ENCODE results near the gene ROPN1B. TPM values are rescaled to one million over a fixed set of nuclear protein-coding genes. Genes with fewer than 3 reads are reported as not detected.
A peak's percentile ranks its signal among the peaks of the same experiment; 100 is the strongest.

The ROPN1B gene
- total and polyA plus RNA-seq, 8 donors = 0.13 to 0.31 TPM; not detected in 6

DNA sequence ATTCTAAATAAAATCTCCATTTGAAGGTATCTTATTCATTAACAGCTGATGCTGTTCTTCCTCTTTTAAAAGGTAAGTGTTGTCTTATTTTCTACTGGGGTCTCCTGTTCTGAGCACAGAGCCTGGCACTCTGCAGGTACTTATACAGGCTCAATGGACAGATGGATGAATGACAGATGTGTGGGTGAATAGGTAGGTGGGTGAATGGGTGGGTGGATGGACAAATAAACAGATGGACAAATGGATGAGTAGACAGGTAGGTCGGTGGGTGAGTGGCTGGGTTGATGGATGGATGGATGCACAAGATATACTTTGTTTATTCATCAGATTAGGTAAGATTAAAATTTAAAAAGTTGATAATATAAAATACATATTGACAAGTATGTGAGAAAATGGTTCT, 61.5 kb downstream of the ROPN1B start:
- TF ChIP-seq EP300 (IDR thresholded peaks at IDR 0.05) (no peak), POLR2A (IDR thresholded peaks at IDR 0.05) (no peak), POLR2AphosphoS5 (IDR thresholded peaks at IDR 0.05) (no peak)
- TF ChIP-seq, protein P1, sequence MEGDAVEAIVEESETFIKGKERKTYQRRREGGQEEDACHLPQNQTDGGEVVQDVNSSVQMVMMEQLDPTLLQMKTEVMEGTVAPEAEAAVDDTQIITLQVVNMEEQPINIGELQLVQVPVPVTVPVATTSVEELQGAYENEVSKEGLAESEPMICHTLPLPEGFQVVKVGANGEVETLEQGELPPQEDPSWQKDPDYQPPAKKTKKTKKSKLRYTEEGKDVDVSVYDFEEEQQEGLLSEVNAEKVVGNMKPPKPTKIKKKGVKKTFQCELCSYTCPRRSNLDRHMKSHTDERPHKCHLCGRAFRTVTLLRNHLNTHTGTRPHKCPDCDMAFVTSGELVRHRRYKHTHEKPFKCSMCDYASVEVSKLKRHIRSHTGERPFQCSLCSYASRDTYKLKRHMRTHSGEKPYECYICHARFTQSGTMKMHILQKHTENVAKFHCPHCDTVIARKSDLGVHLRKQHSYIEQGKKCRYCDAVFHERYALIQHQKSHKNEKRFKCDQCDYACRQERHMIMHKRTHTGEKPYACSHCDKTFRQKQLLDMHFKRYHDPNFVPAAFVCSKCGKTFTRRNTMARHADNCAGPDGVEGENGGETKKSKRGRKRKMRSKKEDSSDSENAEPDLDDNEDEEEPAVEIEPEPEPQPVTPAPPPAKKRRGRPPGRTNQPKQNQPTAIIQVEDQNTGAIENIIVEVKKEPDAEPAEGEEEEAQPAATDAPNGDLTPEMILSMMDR (IDR thresholded peaks at IDR 0.05) = no peak
- no peaks in the 10 kb centered on the region for H3K4me1 ChIP-seq
- DNase-seq = peak in 1 of 2 donors; percentile 8
- H3K9me3 ChIP-seq = peaks cover 4 to 16% (median 12%) of the 10 kb centered on the region in 4 donors
- no peak overlapping the region for H3K27ac ChIP-seq
- no peak overlapping the region for H3K4me3 ChIP-seq
- no peaks in the 10 kb centered on the region for H3K27me3 ChIP-seq
- intact Hi-C loops (cut with DNase I; ENCODE audit: low total_unique reads) = no loop called here
- H3K36me3 ChIP-seq = peaks cover 8 to 78% (median 58%) of the 10 kb centered on the region in 4 donors
- 42 to 68% (median 46%) methylated on average over 1 of the region's 1 CpG for WGBS, 5 donors

DNA sequence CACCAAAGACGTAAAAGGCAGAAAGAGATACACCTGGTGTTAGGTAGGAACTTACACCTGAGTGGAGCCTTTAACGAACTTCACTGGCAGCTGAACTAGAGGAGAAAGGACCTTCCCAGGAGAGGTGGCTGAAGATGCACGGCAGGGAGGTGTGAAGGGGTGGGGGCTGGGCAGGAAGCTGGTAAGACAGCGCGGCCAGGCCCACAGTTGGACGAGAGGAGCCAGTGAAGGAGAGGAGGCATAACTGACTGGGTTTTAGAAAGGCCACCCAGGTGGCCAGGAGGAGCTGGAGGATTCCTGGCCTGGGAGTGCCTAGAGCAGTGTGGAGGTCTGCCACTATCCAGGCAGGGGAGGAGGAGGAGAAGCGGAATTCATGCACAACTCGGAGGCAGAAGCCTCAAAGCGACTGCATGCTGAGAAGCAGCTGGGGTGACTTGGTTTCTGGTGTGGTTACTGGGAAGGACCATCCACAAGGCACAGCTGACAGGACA, 63.0 kb downstream of the ROPN1B start:
- 74 to 84% (median 79%) methylated on average over 9 of the region's 9 CpGs for WGBS, 5 donors
- Histone ChIP-seq H3K36me3 (peaks cover 0 to 65% (median 46%) of the 10 kb centered on the region in 4 donors), H3K4me1 (no peaks in the 10 kb centered on the region), H3K4me3 (no peak overlapping the region), H3K9me3 (peaks cover 4 to 16% (median 12%) of the 10 kb centered on the region in 4 donors), H3K27me3 (no peaks in the 10 kb centered on the region), H3K27ac (no peak overlapping the region)
- no peak for TF ChIP-seq EP300 (IDR thresholded peaks at IDR 0.05)
- TF ChIP-seq, protein P1 (IDR thresholded peaks at IDR 0.05) = no peak
- no peak for TF ChIP-seq POLR2AphosphoS5 (IDR thresholded peaks at IDR 0.05)
- no peak for TF ChIP-seq POLR2A (IDR thresholded peaks at IDR 0.05)
- DNase-seq = peak in 1 of 2 donors; percentile 19
- intact Hi-C loops (cut with DNase I; ENCODE audit: low total_unique reads) = no loop called here

Small RNAs within 50 kb of the gene (small RNA-seq; reads per million reads assigned to genes)
- gene AC092903.1 = 0 reads per million in 4 donors

Other genes with a start within 250 kb of the ROPN1B start
- gene SLC41A3, start 114.9 kb downstream of the ROPN1B start, total RNA-seq = 10 to 100 TPM; 27.7 to 81.7 (median 43.6) TPM
- gene SLC41A3, start 114.9 kb downstream of the ROPN1B start, polyA plus RNA-seq = 10 to 100 TPM; 15.4 to 23.5 (median 18.0) TPM
- 10 to 100 TPM in 1 of 5 donors, 1 to 10 TPM in 4; 2.6 to 17.4 (median 5.9) TPM for gene ALDH1L1, start 211.4 kb downstream of the ROPN1B start, total RNA-seq
- gene ALDH1L1, start 211.4 kb downstream of the ROPN1B start, polyA plus RNA-seq = 1 to 10 TPM; 1.4 to 9.8 (median 4.4) TPM